ENCODE results near the gene SLC6A13.

- TF ChIP-seq EZH2 (IDR thresholded peaks at IDR 0.05; ENCODE audit: insufficient read depth, poor library complexity, severe bottlenecking) = no peak
- TF ChIP-seq EZH2phosphoT487 (IDR thresholded peaks at IDR 0.05; ENCODE audit: insufficient read depth, low read depth) = no peak
Observed at GRCh38 chr12:177980-178828, 84.4 kb downstream of the SLC6A13 start.

Measured in GM23248 (cell line).